IMR-90 (cell line): ENCODE results near the gene NR0B2.

ENCODE experiments used
- BHLHE40 ChIP-seq: fragments of 150-350 bp; IDR thresholded peaks from 2 replicates; pipeline ENCODE4 v1.6.1; 2016; ENCODE audit warnings: mild to moderate bottlenecking, low read depth, low read length
- MXI1 ChIP-seq: IDR thresholded peaks from 2 replicates; pipeline ENCODE4 v1.6.1; 2012; ENCODE audit warnings: low read depth, mild to moderate bottlenecking, low read length, moderate library complexity, borderline replicate concordance
- POLR2A ChIP-seq: IDR thresholded peaks from 2 replicates; pipeline ENCODE4 v1.6.1; 2012; ENCODE audit warnings: mild to moderate bottlenecking, low read depth, low read length
- RFX5 ChIP-seq: IDR thresholded peaks from 2 replicates; pipeline ENCODE4 v1.8.0; 2012; ENCODE audit warnings: low read depth, mild to moderate bottlenecking, low read length, moderate library complexity
- SMC3 ChIP-seq: fragments of 150-350 bp; IDR thresholded peaks from 2 replicates; pipeline ENCODE4 v1.6.1; 2016; ENCODE audit warnings: low read depth, mild to moderate bottlenecking, antibody characterized with exemption, low read length, moderate library complexity
- USF2 ChIP-seq: fragments of 150-350 bp; IDR thresholded peaks from 2 replicates; pipeline ENCODE4 v1.6.1; 2017; ENCODE audit warnings: mild to moderate bottlenecking, antibody characterized with exemption, low read length, low read depth
- TF ChIP-seq, protein P1 (sequence below): conservative IDR thresholded peaks from 2 replicates; pipeline ENCODE4 v1.5.1; 2012; ENCODE audit warnings: mild to moderate bottlenecking, low read depth, low read length, improper control_type of control experiment
- TF ChIP-seq, protein P2 (sequence below): fragments of 150-350 bp; IDR thresholded peaks from 2 replicates; pipeline ENCODE4 v1.6.1; 2016; ENCODE audit warnings: low read depth, mild to moderate bottlenecking, low read length, moderate library complexity, borderline replicate concordance

- TF ChIP-seq RFX5 (no peak), BHLHE40 (no peak), POLR2A (no peak), USF2 (no peak), SMC3 (no peak), MXI1 (no peak)
- TF ChIP-seq, protein P1, sequence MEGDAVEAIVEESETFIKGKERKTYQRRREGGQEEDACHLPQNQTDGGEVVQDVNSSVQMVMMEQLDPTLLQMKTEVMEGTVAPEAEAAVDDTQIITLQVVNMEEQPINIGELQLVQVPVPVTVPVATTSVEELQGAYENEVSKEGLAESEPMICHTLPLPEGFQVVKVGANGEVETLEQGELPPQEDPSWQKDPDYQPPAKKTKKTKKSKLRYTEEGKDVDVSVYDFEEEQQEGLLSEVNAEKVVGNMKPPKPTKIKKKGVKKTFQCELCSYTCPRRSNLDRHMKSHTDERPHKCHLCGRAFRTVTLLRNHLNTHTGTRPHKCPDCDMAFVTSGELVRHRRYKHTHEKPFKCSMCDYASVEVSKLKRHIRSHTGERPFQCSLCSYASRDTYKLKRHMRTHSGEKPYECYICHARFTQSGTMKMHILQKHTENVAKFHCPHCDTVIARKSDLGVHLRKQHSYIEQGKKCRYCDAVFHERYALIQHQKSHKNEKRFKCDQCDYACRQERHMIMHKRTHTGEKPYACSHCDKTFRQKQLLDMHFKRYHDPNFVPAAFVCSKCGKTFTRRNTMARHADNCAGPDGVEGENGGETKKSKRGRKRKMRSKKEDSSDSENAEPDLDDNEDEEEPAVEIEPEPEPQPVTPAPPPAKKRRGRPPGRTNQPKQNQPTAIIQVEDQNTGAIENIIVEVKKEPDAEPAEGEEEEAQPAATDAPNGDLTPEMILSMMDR: no peak
- TF ChIP-seq, protein P2, sequence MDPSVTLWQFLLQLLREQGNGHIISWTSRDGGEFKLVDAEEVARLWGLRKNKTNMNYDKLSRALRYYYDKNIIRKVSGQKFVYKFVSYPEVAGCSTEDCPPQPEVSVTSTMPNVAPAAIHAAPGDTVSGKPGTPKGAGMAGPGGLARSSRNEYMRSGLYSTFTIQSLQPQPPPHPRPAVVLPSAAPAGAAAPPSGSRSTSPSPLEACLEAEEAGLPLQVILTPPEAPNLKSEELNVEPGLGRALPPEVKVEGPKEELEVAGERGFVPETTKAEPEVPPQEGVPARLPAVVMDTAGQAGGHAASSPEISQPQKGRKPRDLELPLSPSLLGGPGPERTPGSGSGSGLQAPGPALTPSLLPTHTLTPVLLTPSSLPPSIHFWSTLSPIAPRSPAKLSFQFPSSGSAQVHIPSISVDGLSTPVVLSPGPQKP: no peak
These were observed 38.2 kb upstream of the NR0B2 start for GRCh38 chr1:26951821-26952497.
